Psoas muscle (tissue), 8 donors: ENCODE results near the gene PFDN2. TPM values are rescaled to one million over a fixed set of nuclear protein-coding genes. Genes with fewer than 3 reads are reported as not detected.

Experiments
- ATAC-seq, 4 donors: fragments of 200-7000 bp; cut with Tn5 transposase; one replicate each; pipeline ENCODE4 v1.9.1; 2020; ENCODE audit warnings: moderate library complexity in 3 of 4, mild to moderate bottlenecking in 2 of 4
- DNase-seq, 2 donors: peaks; one replicate each; pipeline ENCODE4 v3.0.0-alpha.2; 2020
- H3K27ac ChIP-seq: fragments of 200-600 bp; one replicate; pipeline ENCODE4 v1.8.0; 2022
- H3K27me3 ChIP-seq, 3 donors: fragments of 200-600 bp in 1 of 3; one replicate each; pipeline versions ENCODE4 v1.6.1 to v1.8.0; 2013 to 2022; ENCODE audit warnings: low read length in 2 of 3, mild to moderate bottlenecking in 2 of 3, moderate library complexity in 1 of 3; ENCODE audit not compliant: insufficient read depth in 3 of 3
- H3K36me3 ChIP-seq, 2 donors: fragments of 200-600 bp in 1 of 2; one replicate each; pipeline versions ENCODE4 v1.6.1 to v1.8.0; 2013 to 2022; ENCODE audit warnings: low read depth in 1 of 2, mild to moderate bottlenecking in 1 of 2, moderate library complexity in 1 of 2; ENCODE audit not compliant: insufficient read depth in 1 of 2
- H3K4me1 ChIP-seq: fragments of 200-600 bp; one replicate; pipeline ENCODE4 v1.8.0; 2022
- H3K4me3 ChIP-seq: fragments of 200-600 bp; one replicate; pipeline ENCODE4 v1.8.0; 2022; ENCODE audit warnings: mild to moderate bottlenecking
- H3K9me3 ChIP-seq: fragments of 200-600 bp; one replicate; pipeline ENCODE4 v1.8.0; 2022
- WGBS, 3 donors: extraction: QIAGEN DNeasy Blood & Tissue Kit; methylation state at CpG; one replicate each; pipeline versions ENCODE4 v1.1.6 to v1.1.7; 2013; 5-methylcytosine and 5-hydroxymethylcytosine counted together
- intact Hi-C, 2 donors: fragments of 100-400 bp; cut with DNase I; formaldehyde crosslinking; loops; one replicate each; pipeline versions ENCODE4 v1.11.0 to v1.14.2; 2022
- long read RNA-seq, 2 donors: library from polyadenylated mRNA; unstranded; transcript quantifications; one replicate each; pipeline ENCODE4 v2.0.0, GENCODE V29; 2021
- polyA plus RNA-seq, 3 donors: library from polyadenylated mRNA; stranded (reverse); fragments of 200-250 nt; gene quantifications; one replicate each; pipeline ENCODE4 v1.2.3, GENCODE V29; 2013
- total RNA-seq, 4 donors: library from RNA; stranded (reverse); fragmentation: NEBNext Ultra II Directional in 2 of 4; extraction: Animal tissue kit (Norgen Biotek cat#: 25700) in 2 of 4; gene quantifications; one replicate each; pipeline versions ENCODE4 v1.2.1 to v1.2.4, GENCODE V29; 2021 to 2023
- TF ChIP-seq, protein P1 (sequence below): fragments of 200-600 bp; IDR thresholded peaks from one replicate; pipeline ENCODE4 v1.8.0; 2022; ENCODE audit warnings: antibody characterized with exemption
- donor health status: healthy with polysubstance abuse.
- donor health status: DM: no; HTN: no; CAD: no; lungs with moderate emphysema.
- donor health status: Bipolar disorder and iron deficiency.
- donor health status: healthy.
- donor health status: DM: yes; HTN: yes; CAD: no.
- donor health status: DM: no; HTN: no; CAD: no.
- donor health status: DM: no; HTN: no; CAD: no.
- donor health status: DM: yes; HTN: yes; CAD: no.

PFDN2 gene, protein sequence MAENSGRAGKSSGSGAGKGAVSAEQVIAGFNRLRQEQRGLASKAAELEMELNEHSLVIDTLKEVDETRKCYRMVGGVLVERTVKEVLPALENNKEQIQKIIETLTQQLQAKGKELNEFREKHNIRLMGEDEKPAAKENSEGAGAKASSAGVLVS
- total RNA-seq: 100 to 1,000 TPM in 3 of 4 donors, 10 to 100 TPM in 1; 60.2 to 144 (median 124) TPM
- polyA plus RNA-seq: 100 to 1,000 TPM; 191 to 759 (median 235) TPM
- long read RNA-seq, donor 1, transcript PFDN2-201 (4 exons, 677 nt): major isoform, 53 of 56 reads
- long read RNA-seq, donor 1, partial matches to known transcripts: 3 of 56 reads
- long read RNA-seq, donor 1, other reads (novel, unspliced or antisense): 0 of 56 reads
- long read RNA-seq, donor 2, transcript PFDN2-201 (4 exons, 677 nt): major isoform, 108 of 116 reads
- long read RNA-seq, donor 2, partial matches to known transcripts: 2 of 116 reads
- long read RNA-seq, donor 2, other reads (novel, unspliced or antisense): 3 of 116 reads

DNA sequence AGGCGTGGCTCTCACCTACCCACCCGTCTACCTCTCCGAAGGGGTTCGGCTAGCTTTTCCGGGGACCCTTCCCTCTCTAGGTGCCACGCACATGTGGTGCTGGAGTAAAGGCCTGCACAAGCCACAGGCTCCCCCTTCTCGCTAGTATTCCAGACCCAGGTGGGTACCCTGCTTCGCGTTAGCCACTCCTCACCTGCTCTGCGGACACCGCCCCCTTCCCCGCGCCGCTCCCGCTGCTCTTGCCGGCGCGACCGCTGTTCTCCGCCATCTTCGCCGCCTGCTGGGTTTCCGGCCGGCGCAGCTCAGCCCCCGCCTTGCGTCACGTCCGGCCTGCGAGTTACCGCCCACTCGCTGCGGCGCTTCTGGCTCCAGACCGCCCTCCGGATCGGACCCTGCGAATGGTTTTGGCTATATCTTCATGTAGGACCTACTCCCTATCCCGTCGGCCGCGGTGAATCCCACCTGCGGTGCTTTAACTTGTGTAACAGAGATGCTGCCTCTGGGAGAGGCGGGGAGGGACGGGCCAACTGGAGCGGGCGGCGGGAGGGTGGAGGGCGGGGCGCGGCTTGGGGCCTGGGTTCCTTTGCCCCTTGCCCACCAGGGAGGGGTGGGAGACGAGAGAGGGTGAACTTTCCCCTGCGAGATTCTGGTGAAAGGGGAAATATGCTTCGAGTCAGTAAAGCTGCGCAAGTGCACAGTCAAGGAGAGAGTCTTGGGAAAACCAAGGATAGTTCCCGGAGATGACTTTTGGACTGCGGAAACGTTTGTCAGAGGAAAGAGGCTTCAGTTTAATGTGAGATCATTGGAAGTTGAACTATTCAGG is at the start of gene PFDN2, which contains the start of gene NIT1:
TSS of gene PFDN2 (minus strand) at position 279 of the 823 bp plus-strand sequence. CDS start at position 268, 11 bp downstream.
TSS of gene NIT1 (plus strand) at position 347 of the 823 bp plus-strand sequence. CDS start at position 419, 72 bp downstream.
- Histone ChIP-seq H3K27me3 (no peaks in the 10 kb centered on the region), H3K9me3 (no peaks in the 10 kb centered on the region), H3K4me3 (peak within 1 kb of the TSS; percentile 83), H3K36me3 (peaks cover 0 to 37% of the 10 kb centered on the region in 2 donors), H3K27ac (peak within 1 kb of the TSS; percentile 97), H3K4me1 (peaks cover 54% of the 10 kb centered on the region)
- DNase-seq (peak; percentile 89 to 93), ATAC-seq (peak; percentile 82 to 91 (median 86))
- WGBS, 3 donors: 0 to 1% (median 0%) methylated on average over 56 to 58 of the region's 58 CpGs
- TF ChIP-seq, protein P1, sequence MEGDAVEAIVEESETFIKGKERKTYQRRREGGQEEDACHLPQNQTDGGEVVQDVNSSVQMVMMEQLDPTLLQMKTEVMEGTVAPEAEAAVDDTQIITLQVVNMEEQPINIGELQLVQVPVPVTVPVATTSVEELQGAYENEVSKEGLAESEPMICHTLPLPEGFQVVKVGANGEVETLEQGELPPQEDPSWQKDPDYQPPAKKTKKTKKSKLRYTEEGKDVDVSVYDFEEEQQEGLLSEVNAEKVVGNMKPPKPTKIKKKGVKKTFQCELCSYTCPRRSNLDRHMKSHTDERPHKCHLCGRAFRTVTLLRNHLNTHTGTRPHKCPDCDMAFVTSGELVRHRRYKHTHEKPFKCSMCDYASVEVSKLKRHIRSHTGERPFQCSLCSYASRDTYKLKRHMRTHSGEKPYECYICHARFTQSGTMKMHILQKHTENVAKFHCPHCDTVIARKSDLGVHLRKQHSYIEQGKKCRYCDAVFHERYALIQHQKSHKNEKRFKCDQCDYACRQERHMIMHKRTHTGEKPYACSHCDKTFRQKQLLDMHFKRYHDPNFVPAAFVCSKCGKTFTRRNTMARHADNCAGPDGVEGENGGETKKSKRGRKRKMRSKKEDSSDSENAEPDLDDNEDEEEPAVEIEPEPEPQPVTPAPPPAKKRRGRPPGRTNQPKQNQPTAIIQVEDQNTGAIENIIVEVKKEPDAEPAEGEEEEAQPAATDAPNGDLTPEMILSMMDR: no peak
- intact Hi-C loops: no loop called here

DNA sequence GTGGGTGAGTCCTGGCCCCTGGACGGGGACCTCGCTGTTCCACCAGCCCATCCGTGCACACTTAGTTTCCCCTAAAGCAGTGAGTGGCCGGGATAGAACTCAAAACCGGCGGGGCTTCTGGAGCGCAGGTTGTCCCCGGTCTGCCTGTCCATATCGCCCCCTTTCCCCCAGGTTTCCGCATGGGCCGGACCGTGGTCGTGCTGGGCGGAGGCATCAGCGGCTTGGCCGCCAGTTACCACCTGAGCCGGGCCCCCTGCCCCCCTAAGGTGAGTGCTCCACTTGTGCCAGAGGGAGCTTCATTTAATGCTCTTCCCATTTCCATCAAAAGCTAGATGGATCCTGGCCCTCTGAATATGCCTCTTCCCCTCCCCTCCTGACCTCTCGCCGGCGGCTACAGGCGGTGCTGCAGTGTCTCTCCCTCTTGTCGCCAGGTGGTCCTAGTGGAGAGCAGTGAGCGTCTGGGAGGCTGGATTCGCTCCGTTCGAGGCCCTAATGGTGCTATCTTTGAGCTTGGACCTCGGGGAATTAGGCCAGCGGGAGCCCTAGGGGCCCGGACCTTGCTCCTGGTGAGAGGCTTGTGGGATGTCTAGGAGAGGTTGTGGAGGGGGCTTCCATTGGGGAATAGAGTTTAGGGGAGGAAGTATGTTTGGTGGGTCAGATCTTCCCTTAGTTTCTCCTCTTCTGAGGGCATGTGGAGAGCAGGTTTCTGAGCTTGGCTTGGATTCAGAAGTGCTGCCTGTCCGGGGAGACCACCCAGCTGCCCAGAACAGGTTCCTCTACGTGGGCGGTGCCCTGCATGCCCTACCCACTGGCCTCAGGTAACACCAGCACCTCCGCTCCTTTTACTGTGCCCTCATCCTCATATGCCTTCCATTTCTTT is 49.1 kb upstream of the PFDN2 start:
- Histone ChIP-seq H3K27ac (peak overlapping the region; percentile 81), H3K36me3 (peaks cover 0 to 75% of the 10 kb centered on the region in 2 donors), H3K4me3 (peak overlapping the region; percentile 96), H3K9me3 (no peaks in the 10 kb centered on the region), H3K27me3 (no peaks in the 10 kb centered on the region), H3K4me1 (peaks cover 20% of the 10 kb centered on the region)
- intact Hi-C loops: no loop called here
- TF ChIP-seq, protein P1: no peak
- 6 to 7% (median 7%) methylated on average over 32 to 33 of the region's 33 CpGs for WGBS, 3 donors
- DNase-seq (no peak), ATAC-seq (peak in 1 of 4 donors; percentile 5)

DNA sequence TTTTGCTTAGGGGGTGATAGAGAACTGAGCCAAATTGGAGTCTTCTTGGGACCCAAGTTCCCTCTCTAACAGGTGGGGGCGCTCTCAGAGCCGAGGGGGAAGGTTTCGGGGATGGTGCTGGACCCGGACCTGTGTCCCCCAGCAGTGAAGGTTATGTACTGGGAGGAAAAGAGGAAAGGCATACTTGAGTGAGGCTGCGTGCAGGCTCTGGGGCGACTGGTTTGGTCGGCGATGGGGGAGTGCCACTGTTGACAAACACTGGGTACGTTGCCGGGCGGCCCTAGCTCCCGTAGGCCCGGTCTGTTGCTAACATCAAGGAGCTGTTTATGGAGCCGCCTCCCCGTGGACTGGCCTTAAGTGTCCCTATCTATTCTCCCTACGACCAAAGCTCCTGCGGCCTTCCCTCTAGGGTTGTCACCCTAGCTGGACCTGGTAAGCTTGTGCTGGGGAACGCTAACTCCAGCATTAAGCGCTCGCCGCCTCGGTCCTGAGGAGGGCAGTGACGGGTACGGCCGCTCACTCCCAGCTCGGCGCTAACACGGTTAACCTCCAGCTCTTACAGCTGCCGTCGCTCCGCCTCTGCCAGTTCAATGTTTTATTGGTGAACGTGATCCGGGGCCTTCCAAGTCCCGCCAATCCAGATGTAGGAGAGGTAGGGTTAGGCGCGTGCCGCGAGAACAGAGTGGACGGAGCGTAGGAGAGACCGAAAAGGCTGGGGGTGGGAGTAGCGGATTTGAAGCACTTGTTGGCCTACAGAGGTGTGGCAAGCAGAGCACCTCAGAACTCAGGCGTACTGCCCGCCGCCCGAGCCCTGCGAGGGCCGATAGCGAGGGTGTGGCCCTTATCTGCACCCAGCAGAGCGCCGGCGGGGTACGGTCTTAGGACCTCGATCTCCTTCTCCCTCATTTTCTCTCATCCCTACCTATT is 48.2 kb upstream of the PFDN2 start, which contains the start of gene PPOX:
TSS of gene PPOX (plus strand) at position 685 of the 927 bp plus-strand sequence. CDS start 422 bp downstream, outside the sequence.
- TF ChIP-seq, protein P1: peak; percentile 25
- ATAC-seq (peak; percentile 95 to 98 (median 97)), DNase-seq (peak; percentile 94 to 97)
- Histone ChIP-seq H3K4me1 (peaks cover 22% of the 10 kb centered on the region), H3K4me3 (peak within 1 kb of the TSS; percentile 96), H3K27ac (peak within 1 kb of the TSS; percentile 81), H3K9me3 (no peaks in the 10 kb centered on the region), H3K27me3 (no peaks in the 10 kb centered on the region), H3K36me3 (peaks cover 0 to 73% of the 10 kb centered on the region in 2 donors)
- intact Hi-C loops: no loop called here
- 0 to 1% (median 0%) methylated on average over 54 of the region's 54 CpGs for WGBS, 3 donors
